Measurements from ENCODE around the gene GAST. TPM values are rescaled to one million over a fixed set of nuclear protein-coding genes. Genes with fewer than 3 reads are reported as not detected.

Gene GAST
- total and polyA plus RNA-seq, 2 of the 13 experiments (the other 11 are each of a cell fraction or from before 2014, with no cell fraction given) = 0.32 to 0.42 TPM

DNA sequence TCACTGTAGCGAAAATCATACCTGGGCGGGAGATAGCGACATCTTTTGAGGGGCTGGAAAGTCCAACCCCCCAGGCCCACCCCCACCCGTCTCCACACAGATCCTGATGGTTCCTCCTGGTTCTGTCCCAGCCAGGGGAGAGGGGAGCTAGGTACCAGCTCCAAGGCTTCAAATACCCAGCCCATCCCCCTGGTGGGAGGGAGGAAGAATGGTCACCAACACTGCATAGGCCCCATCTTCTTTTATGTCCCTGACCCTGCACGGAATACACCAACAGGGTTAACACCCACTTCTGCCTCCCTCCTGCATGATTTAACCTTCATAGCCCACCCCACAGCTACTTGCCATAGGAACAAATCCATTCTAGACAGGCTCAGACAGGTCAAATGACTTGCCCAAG lies 13.0 kb downstream of the GAST start:
- Histone ChIP-seq H2AFZ (ENCODE audit: low read length) (no peak overlapping the region), H3K27ac (ENCODE audit: extremely low read length, insufficient read depth, low read length) (no peak overlapping the region), H3K27me3 (ENCODE audit: control insufficient read depth in 1 of 2, insufficient read depth in 2 of 2, low read length in 2 of 2) (peaks cover 10 to 62% of the 10 kb centered on the region in 2 experiments; a peak in 4 of 5 replicates), H3K4me2 (ENCODE audit: low read depth, low read length) (no peak overlapping the region), H3K9ac (ENCODE audit: insufficient read depth, low read depth, low read length) (no peak overlapping the region), H3K36me3 (replicated peaks in 1 of 2; ENCODE audit: control insufficient read depth in 1 of 2, insufficient read depth in 2 of 2, low read length in 2 of 2) (no peaks in the 10 kb centered on the region), H3K9me3 (ENCODE audit: low read length) (no peaks in the 10 kb centered on the region), H4K20me1 (ENCODE audit: insufficient read depth, low read length) (no peaks in the 10 kb centered on the region), H3K4me3 (replicated peaks in 1 of 3; ENCODE audit: insufficient read depth in 1 of 3, low read depth in 2 of 3, low read length in 3 of 3) (no peak overlapping the region), H3K79me2 (ENCODE audit: insufficient read depth, low read length) (no peaks in the 10 kb centered on the region), H3K4me1 (ENCODE audit: insufficient read depth, low read length) (no peaks in the 10 kb centered on the region)
- ChIA-PET CTCF (ENCODE audit: low intra/inter-chr PET ratio, low total read pairs) (no interaction called here), POLR2A (interaction anchor here (1.0 to 1.8 kb wide), 2 partner anchors 35 to 37 kb away, joined by 5 to 8 read pairs; no protein-coding TSS in a partner anchor)
- intact Hi-C loops (cut with micrococcal nuclease; ENCODE audit: unreplicated experiment) (no loop called here), in situ Hi-C loops (cut with HindIII; ENCODE audit: extremely low pct_ligation_motif_present, low pct_unique_long_range_greater_than_20kb) (no loop called here)
- FAIRE-seq (no peak), ATAC-seq (peak; percentile 63), DNase-seq (ENCODE audit: low spot score) (no peak)
- 15% methylated on average over 5 of the region's 5 CpGs for WGBS (ENCODE audit: low lambda C conversion rate)
- no TSS peak for BruUV-seq (replicated peaks)
- TF ChIP-seq, protein P1, sequence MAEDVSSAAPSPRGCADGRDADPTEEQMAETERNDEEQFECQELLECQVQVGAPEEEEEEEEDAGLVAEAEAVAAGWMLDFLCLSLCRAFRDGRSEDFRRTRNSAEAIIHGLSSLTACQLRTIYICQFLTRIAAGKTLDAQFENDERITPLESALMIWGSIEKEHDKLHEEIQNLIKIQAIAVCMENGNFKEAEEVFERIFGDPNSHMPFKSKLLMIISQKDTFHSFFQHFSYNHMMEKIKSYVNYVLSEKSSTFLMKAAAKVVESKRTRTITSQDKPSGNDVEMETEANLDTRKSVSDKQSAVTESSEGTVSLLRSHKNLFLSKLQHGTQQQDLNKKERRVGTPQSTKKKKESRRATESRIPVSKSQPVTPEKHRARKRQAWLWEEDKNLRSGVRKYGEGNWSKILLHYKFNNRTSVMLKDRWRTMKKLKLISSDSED (CRISPR knock-in tag; IDR thresholded peaks at IDR 0.05) = no peak
- no peak for TF ChIP-seq CHCHD3 (CRISPR knock-in tag; IDR thresholded peaks at IDR 0.05)
- no peak for TF ChIP-seq KLF6 (CRISPR knock-in tag; IDR thresholded peaks at IDR 0.05)
- no peak for TF ChIP-seq ZSCAN20 (CRISPR knock-in tag; IDR thresholded peaks at IDR 0.05; ENCODE audit: borderline replicate concordance)
- TF ChIP-seq SOX13 (IDR thresholded peaks at IDR 0.05) = no peak
- TF ChIP-seq SOX13 (CRISPR knock-in tag; conservative IDR thresholded peaks at IDR 0.05 in 1 of 2, IDR thresholded peaks at IDR 0.05 in 1 of 2) = no peak
- TF ChIP-seq, protein P2, sequence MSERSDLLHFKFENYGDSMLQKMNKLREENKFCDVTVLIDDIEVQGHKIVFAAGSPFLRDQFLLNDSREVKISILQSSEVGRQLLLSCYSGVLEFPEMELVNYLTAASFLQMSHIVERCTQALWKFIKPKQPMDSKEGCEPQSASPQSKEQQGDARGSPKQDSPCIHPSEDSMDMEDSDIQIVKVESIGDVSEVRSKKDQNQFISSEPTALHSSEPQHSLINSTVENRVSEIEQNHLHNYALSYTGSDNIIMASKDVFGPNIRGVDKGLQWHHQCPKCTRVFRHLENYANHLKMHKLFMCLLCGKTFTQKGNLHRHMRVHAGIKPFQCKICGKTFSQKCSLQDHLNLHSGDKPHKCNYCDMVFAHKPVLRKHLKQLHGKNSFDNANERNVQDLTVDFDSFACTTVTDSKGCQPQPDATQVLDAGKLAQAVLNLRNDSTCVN (CRISPR knock-in tag; IDR thresholded peaks at IDR 0.05; ENCODE audit: borderline replicate concordance) = no peak
- TF ChIP-seq, protein P3, sequence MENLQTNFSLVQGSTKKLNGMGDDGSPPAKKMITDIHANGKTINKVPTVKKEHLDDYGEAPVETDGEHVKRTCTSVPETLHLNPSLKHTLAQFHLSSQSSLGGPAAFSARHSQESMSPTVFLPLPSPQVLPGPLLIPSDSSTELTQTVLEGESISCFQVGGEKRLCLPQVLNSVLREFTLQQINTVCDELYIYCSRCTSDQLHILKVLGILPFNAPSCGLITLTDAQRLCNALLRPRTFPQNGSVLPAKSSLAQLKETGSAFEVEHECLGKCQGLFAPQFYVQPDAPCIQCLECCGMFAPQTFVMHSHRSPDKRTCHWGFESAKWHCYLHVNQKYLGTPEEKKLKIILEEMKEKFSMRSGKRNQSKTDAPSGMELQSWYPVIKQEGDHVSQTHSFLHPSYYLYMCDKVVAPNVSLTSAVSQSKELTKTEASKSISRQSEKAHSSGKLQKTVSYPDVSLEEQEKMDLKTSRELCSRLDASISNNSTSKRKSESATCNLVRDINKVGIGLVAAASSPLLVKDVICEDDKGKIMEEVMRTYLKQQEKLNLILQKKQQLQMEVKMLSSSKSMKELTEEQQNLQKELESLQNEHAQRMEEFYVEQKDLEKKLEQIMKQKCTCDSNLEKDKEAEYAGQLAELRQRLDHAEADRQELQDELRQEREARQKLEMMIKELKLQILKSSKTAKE (CRISPR knock-in tag; IDR thresholded peaks at IDR 0.05; ENCODE audit: borderline replicate concordance) = no peak
- TF ChIP-seq KLF13 (CRISPR knock-in tag; IDR thresholded peaks at IDR 0.05) = no peak
- TF ChIP-seq, protein P4, sequence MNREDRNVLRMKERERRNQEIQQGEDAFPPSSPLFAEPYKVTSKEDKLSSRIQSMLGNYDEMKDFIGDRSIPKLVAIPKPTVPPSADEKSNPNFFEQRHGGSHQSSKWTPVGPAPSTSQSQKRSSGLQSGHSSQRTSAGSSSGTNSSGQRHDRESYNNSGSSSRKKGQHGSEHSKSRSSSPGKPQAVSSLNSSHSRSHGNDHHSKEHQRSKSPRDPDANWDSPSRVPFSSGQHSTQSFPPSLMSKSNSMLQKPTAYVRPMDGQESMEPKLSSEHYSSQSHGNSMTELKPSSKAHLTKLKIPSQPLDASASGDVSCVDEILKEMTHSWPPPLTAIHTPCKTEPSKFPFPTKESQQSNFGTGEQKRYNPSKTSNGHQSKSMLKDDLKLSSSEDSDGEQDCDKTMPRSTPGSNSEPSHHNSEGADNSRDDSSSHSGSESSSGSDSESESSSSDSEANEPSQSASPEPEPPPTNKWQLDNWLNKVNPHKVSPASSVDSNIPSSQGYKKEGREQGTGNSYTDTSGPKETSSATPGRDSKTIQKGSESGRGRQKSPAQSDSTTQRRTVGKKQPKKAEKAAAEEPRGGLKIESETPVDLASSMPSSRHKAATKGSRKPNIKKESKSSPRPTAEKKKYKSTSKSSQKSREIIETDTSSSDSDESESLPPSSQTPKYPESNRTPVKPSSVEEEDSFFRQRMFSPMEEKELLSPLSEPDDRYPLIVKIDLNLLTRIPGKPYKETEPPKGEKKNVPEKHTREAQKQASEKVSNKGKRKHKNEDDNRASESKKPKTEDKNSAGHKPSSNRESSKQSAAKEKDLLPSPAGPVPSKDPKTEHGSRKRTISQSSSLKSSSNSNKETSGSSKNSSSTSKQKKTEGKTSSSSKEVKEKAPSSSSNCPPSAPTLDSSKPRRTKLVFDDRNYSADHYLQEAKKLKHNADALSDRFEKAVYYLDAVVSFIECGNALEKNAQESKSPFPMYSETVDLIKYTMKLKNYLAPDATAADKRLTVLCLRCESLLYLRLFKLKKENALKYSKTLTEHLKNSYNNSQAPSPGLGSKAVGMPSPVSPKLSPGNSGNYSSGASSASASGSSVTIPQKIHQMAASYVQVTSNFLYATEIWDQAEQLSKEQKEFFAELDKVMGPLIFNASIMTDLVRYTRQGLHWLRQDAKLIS (CRISPR knock-in tag; IDR thresholded peaks at IDR 0.05) = no peak
- no peak for TF ChIP-seq ZNF703 (CRISPR knock-in tag; IDR thresholded peaks at IDR 0.05; ENCODE audit: borderline replicate concordance)

Measured in HepG2 (cell line).